ENCODE data around the gene ENPP6.

Gene ENPP6

GRCh38 chr4:184238072-184238745 is 20.5 kb upstream of the ENPP6 start:
- H3K4me3 ChIP-seq (ENCODE audit: low read length): no peak overlapping the region
- TF ChIP-seq CTCF (conservative IDR thresholded peaks at IDR 0.05; ENCODE audit: low read depth, low read length): no peak
- DNase-seq (ENCODE audit: low read depth): no peak

- H3K4me3 ChIP-seq (ENCODE audit: low read length): no peak overlapping the region
- no peak for DNase-seq (ENCODE audit: low read depth)
- TF ChIP-seq CTCF (conservative IDR thresholded peaks at IDR 0.05; ENCODE audit: low read depth, low read length): no peak
Observed at GRCh38 chr4:184237612-184238011, 19.9 kb upstream of the ENPP6 start.

GRCh38 chr4:184235526-184235925 is 17.9 kb upstream of the ENPP6 start:
- H3K4me3 ChIP-seq (ENCODE audit: low read length): no peak overlapping the region
- TF ChIP-seq CTCF (conservative IDR thresholded peaks at IDR 0.05; ENCODE audit: low read depth, low read length): no peak

GRCh38 chr4:184234155-184234554 is 16.5 kb upstream of the ENPP6 start:
- no peak for DNase-seq (ENCODE audit: low read depth)

More at GRCh38 chr4:184235526-184235925, 17.9 kb upstream of the ENPP6 start:
- no peak for DNase-seq (ENCODE audit: low read depth)

GRCh38 chr4:184232975-184233374 is 15.3 kb upstream of the ENPP6 start:
- TF ChIP-seq CTCF (conservative IDR thresholded peaks at IDR 0.05; ENCODE audit: low read depth, low read length): no peak
- DNase-seq (ENCODE audit: low read depth): no peak
- H3K4me3 ChIP-seq (ENCODE audit: low read length): no peak overlapping the region

More at GRCh38 chr4:184234155-184234554, 16.5 kb upstream of the ENPP6 start:
- TF ChIP-seq CTCF (conservative IDR thresholded peaks at IDR 0.05; ENCODE audit: low read depth, low read length): no peak
- no peak overlapping the region for H3K4me3 ChIP-seq (ENCODE audit: low read length)

GRCh38 chr4:184232202-184232601 is 14.5 kb upstream of the ENPP6 start:
- no peak overlapping the region for H3K4me3 ChIP-seq (ENCODE audit: low read length)
- TF ChIP-seq CTCF (conservative IDR thresholded peaks at IDR 0.05; ENCODE audit: low read depth, low read length): no peak
- peak; percentile 18 for DNase-seq (ENCODE audit: low read depth)

- TF ChIP-seq CTCF (conservative IDR thresholded peaks at IDR 0.05; ENCODE audit: low read depth, low read length): no peak
- H3K4me3 ChIP-seq (ENCODE audit: low read length): no peak overlapping the region
- no peak for DNase-seq (ENCODE audit: low read depth)
Observed at GRCh38 chr4:184231573-184231972, 13.9 kb upstream of the ENPP6 start.

All from retinal pigment epithelial cell (primary cell).